Left lung (tissue), 10 donors: ENCODE measurements around the gene MTG1. TPM values are rescaled to one million over a fixed set of nuclear protein-coding genes. Genes with fewer than 3 reads are reported as not detected.

ENCODE experiments used
- ATAC-seq: fragments of 200-7000 bp; cut with Tn5 transposase; one replicate; pipeline ENCODE4 v1.9.1; 2020; ENCODE audit warnings: moderate library complexity
- DNase-seq, 4 donors: peaks; one replicate each; pipeline ENCODE4 v3.0.0-alpha.2; 2013 to 2020
- H3K27ac ChIP-seq, 2 donors: fragments of 200-600 bp; sonication (generic) in 1 of 2; one replicate each; pipeline versions ENCODE4 v1.5.0 to v1.8.0; 2020 to 2021
- H3K27me3 ChIP-seq, 2 donors: fragments of 200-600 bp; sonication (generic) in 1 of 2; one replicate each; pipeline versions ENCODE4 v1.5.0 to v1.8.0; 2020 to 2021
- H3K36me3 ChIP-seq, 2 donors: fragments of 200-600 bp; sonication (generic) in 1 of 2; one replicate each; pipeline versions ENCODE4 v1.5.0 to v1.8.0; 2020 to 2021
- H3K4me1 ChIP-seq, 2 donors: fragments of 200-600 bp; one replicate each; pipeline ENCODE4 v1.8.0; 2021
- H3K4me3 ChIP-seq, 2 donors: fragments of 200-600 bp; sonication (generic) in 1 of 2; one replicate each; pipeline versions ENCODE4 v1.5.0 to v1.8.0; 2020 to 2021; ENCODE audit warnings: mild to moderate bottlenecking in 1 of 2
- H3K9me3 ChIP-seq, 2 donors: fragments of 200-600 bp; sonication (generic) in 1 of 2; one replicate each; pipeline versions ENCODE4 v1.5.0 to v1.8.0; 2020 to 2021
- CTCF ChIP-seq, 2 donors: fragments of 200-600 bp; sonication (generic) in 1 of 2; IDR thresholded peaks; one replicate each; pipeline versions ENCODE4 v1.5.0 to v1.8.0; 2021; ENCODE audit warnings: antibody characterized with exemption in 2 of 2
- intact Hi-C, 2 donors: fragments of 100-400 bp; cut with DNase I; formaldehyde crosslinking; loops; one replicate each; pipeline versions ENCODE4 v1.11.2 to v1.14.2; 2022
- polyA plus RNA-seq, 6 donors: library from polyadenylated mRNA; unstranded; fragments of 120-200 nt; gene quantifications; one replicate each; pipeline ENCODE4 v1.2.1, GENCODE V29; 2013; ENCODE audit not compliant: insufficient read length in 6 of 6
- total RNA-seq, 2 donors: library from RNA; stranded (reverse); fragmentation: NEBNext Ultra II Directional; extraction: Animal tissue kit (Norgen Biotek cat#: 25700); gene quantifications; one replicate each; pipeline ENCODE4 v1.2.1, GENCODE V29; 2021
- donor health status: DM: no; HTN: yes; CAD: no.
- donor health status: DM: no; HTN: no; CAD: no.

MTG1 gene
- total and polyA plus RNA-seq, 8 donors = 31.5 to 75.1 (median 60.3) TPM

DNA sequence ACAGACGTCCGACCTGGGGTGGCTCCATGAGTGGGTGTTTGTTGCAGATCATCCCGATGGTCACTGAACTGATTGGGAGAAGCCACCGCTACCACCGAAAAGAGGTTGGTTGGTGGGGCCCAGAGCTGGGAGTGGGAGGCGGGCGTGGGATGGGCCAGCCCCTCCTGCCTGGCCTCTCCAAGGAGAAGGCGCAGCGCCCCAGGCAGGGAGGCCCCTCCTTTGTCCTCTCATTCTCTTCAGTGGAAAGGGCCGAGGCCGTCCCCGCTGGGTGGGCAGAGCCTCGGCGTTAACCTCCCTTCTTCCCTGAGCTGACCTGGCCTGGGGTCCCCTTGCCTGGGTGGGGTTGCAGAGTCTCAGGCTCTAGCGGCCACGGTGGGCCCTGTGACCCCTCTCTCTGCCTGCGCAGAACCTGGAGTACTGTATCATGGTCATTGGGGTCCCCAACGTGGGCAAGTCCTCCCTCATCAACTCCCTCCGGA, 5.2 kb downstream of the MTG1 start:
- H3K36me3 ChIP-seq = peaks cover 0 to 80% of the 10 kb centered on the region in 2 donors
- TF ChIP-seq CTCF (IDR thresholded peaks at IDR 0.05) = no peak
- no peaks in the 10 kb centered on the region for H3K27me3 ChIP-seq
- intact Hi-C loops = no loop called here
- H3K4me1 ChIP-seq = peaks cover 11 to 23% of the 10 kb centered on the region in 2 donors
- no peaks in the 10 kb centered on the region for H3K9me3 ChIP-seq
- ATAC-seq = no peak
- DNase-seq = peak in 1 of 4 donors; percentile 63
- H3K27ac ChIP-seq = no peak overlapping the region
- no peak overlapping the region for H3K4me3 ChIP-seq

DNA sequence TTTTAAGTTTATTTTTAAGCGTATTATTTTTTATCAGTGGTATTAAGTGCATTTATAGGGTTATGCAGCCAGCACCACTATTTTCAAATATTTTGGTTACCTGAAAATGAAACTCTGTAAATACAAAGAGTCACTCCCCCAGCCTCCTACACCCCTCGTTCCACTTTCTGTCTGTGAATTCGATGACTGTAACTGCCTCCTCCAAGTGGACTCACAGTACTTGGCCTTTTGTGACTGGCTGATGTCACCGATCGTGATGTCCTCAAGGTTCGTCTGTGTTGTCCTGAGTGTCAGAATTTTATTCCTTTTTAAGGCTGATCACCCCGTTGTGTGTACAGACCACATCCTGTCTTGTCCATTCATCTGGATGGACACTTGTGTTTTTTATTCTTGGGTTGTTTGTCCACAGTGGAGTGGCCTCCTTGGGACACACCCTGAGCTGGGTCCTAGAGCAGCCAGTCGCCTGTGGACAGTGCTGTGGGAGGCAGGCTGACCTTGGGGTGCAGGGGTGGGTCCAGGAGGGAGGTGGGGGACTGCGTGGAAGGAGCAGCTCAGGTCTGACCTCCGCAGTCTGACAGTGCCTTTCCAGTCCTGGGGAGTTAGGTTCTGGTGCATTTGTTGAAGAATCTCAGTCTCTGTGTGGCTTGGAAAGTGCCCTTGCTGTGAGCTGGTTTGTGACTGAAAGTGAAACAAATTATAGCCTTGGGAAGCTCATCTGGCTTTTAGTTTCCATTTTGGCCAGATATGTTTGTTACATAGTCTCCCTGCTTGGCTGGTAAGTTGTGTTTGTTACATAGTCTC, 6.9 kb downstream of the MTG1 start:
- H3K36me3 ChIP-seq = peaks cover 0 to 93% of the 10 kb centered on the region in 2 donors
- H3K9me3 ChIP-seq = no peaks in the 10 kb centered on the region
- peaks cover 0 to 8% of the 10 kb centered on the region in 2 donors for H3K4me1 ChIP-seq
- DNase-seq (no peak), ATAC-seq (no peak)
- intact Hi-C loops = no loop called here
- no peak overlapping the region for H3K4me3 ChIP-seq
- no peak for TF ChIP-seq CTCF (IDR thresholded peaks at IDR 0.05)
- peak overlapping the region in 1 of 2 donors; percentile 48 for H3K27ac ChIP-seq
- H3K27me3 ChIP-seq = no peaks in the 10 kb centered on the region

- intact Hi-C loops = no loop called here
- ATAC-seq (no peak), DNase-seq (peak in 1 of 4 donors; percentile 60)
- Histone ChIP-seq H3K27ac (peak overlapping the region in 1 of 2 donors; percentile 48), H3K9me3 (no peaks in the 10 kb centered on the region), H3K27me3 (no peaks in the 10 kb centered on the region), H3K4me1 (peaks cover 0 to 8% of the 10 kb centered on the region in 2 donors), H3K4me3 (no peak overlapping the region), H3K36me3 (peaks cover 0 to 90% of the 10 kb centered on the region in 2 donors)
- TF ChIP-seq CTCF (IDR thresholded peaks at IDR 0.05) = no peak
These were observed 7.5 kb downstream of the MTG1 start for GRCh38 chr10:133401500-133401899.

DNA sequence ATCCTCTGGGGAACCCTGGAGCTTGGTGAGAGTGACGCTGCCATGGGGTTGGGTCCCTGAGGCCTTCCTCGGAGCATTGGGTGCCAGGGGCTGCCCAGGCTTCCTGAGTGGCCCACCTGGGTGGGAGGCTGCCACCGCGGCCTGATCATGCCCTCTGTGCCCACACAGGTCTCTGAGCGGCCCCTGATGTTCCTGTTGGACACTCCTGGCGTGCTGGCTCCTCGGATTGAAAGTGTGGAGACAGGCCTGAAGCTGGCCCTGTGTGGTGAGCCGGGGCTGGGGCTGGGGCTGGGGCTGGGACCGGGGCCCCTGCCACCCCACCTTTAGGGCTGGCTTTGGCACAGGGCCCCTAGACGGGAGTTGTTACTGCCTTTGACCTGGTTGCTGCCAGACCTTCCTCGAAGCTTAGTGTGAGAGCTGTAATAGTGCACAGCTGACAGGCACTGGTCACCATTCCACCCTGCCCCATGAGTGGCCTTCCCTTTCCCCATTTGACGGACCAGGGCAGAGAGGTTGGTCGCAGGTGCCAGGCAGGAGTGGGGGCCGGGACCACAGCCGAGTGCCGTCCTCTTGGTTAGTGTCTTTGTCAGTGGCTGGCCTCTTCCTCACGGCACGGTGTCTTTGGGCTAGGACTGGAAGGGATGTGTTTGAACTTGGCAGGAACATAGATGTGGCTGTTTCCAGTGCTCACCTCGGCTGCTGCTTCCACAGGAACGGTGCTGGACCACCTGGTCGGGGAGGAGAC, 8.2 kb downstream of the MTG1 start:
- Histone ChIP-seq H3K4me1 (peaks cover 0 to 8% of the 10 kb centered on the region in 2 donors), H3K27ac (no peak overlapping the region), H3K27me3 (no peaks in the 10 kb centered on the region), H3K36me3 (peaks cover 0 to 87% of the 10 kb centered on the region in 2 donors), H3K9me3 (no peaks in the 10 kb centered on the region), H3K4me3 (no peak overlapping the region)
- DNase-seq (peak in 1 of 4 donors; percentile 57), ATAC-seq (no peak)
- intact Hi-C loops = no loop called here
- no peak for TF ChIP-seq CTCF (IDR thresholded peaks at IDR 0.05)

- ATAC-seq (no peak), DNase-seq (no peak)
- Histone ChIP-seq H3K27ac (no peak overlapping the region), H3K36me3 (peaks cover 0 to 86% of the 10 kb centered on the region in 2 donors), H3K4me3 (no peak overlapping the region), H3K27me3 (no peaks in the 10 kb centered on the region), H3K9me3 (no peaks in the 10 kb centered on the region), H3K4me1 (peaks cover 0 to 8% of the 10 kb centered on the region in 2 donors)
- no peak for TF ChIP-seq CTCF (IDR thresholded peaks at IDR 0.05)
- intact Hi-C loops = no loop called here
These were observed 9.4 kb downstream of the MTG1 start for GRCh38 chr10:133403359-133403758.
